Neutrophil (primary cell): ENCODE measurements around the gene ORAI2.

Source experiments
- H3K27ac ChIP-seq: fragments of 200-600 bp; sonication (generic); 2 replicates; pipeline ENCODE4 v1.5.1; 2016; ENCODE audit warnings: mild to moderate bottlenecking, moderate library complexity
- H3K27me3 ChIP-seq: fragments of 200-600 bp; sonication (generic); 2 replicates; pipeline ENCODE4 v1.6.0; 2016; ENCODE audit warnings: mild to moderate bottlenecking
- H3K36me3 ChIP-seq: fragments of 200-600 bp; sonication (generic); 2 replicates; pipeline ENCODE4 v1.5.1; 2017
- H3K4me1 ChIP-seq, 2 experiments: fragments of 200-600 bp in 1 of 2; sonication (generic) in 1 of 2; 1 replicate in 1 of 2; 2 replicates in 1 of 2; pipeline versions ENCODE4 v1.5.1 to v1.6.1; 2013 to 2016; ENCODE audit warnings: low read depth in 1 of 2, low read length in 1 of 2, mild to moderate bottlenecking in 1 of 2, moderate library complexity in 1 of 2; ENCODE audit not compliant: control insufficient read depth in 1 of 2, insufficient read depth in 1 of 2
- H3K4me3 ChIP-seq, 2 experiments: fragments of 200-600 bp in 1 of 2; sonication (generic) in 1 of 2; 1 replicate in 1 of 2; 2 replicates in 1 of 2; pipeline ENCODE4 v1.5.1; 2013 to 2016; ENCODE audit warnings: low read depth in 1 of 2, low read length in 1 of 2, mild to moderate bottlenecking in 1 of 2, moderate library complexity in 1 of 2
- H3K9me3 ChIP-seq: fragments of 200-600 bp; sonication (generic); 2 replicates; pipeline ENCODE4 v1.5.1; 2016
- CTCF ChIP-seq: fragments of 200-600 bp; sonication (generic); IDR thresholded peaks from 2 replicates; pipeline ENCODE4 v1.5.1; 2016; ENCODE audit warnings: antibody characterized with exemption

The ORAI2 gene

GRCh38 chr7:102409340-102409739 lies 24.0 kb upstream of the ORAI2 start:
- peaks cover 80% of the 10 kb centered on the region for H3K36me3 ChIP-seq
- H3K9me3 ChIP-seq, result no peaks in the 10 kb centered on the region
- H3K27ac ChIP-seq, result no peak overlapping the region
- H3K4me3 ChIP-seq, result no peak overlapping the region
- H3K27me3 ChIP-seq, result no peaks in the 10 kb centered on the region
- peaks cover 18 to 28% of the 10 kb centered on the region in 2 experiments for H3K4me1 ChIP-seq
- no peak for TF ChIP-seq CTCF

- TF ChIP-seq CTCF, result no peak
- Histone ChIP-seq H3K36me3 (peaks cover 77% of the 10 kb centered on the region), H3K27ac (peak overlapping the region; percentile 19), H3K9me3 (no peaks in the 10 kb centered on the region), H3K27me3 (no peaks in the 10 kb centered on the region), H3K4me3 (no peak overlapping the region), H3K4me1 (peaks cover 21 to 28% of the 10 kb centered on the region in 2 experiments)
Observed at GRCh38 chr7:102410123-102410522, 23.3 kb upstream of the ORAI2 start.

GRCh38 chr7:102410918-102411317 lies 22.5 kb upstream of the ORAI2 start:
- Histone ChIP-seq H3K27ac (no peak overlapping the region), H3K36me3 (peaks cover 69% of the 10 kb centered on the region), H3K27me3 (no peaks in the 10 kb centered on the region), H3K4me1 (peaks cover 29 to 36% of the 10 kb centered on the region in 2 experiments), H3K4me3 (no peak overlapping the region), H3K9me3 (no peaks in the 10 kb centered on the region)
- TF ChIP-seq CTCF, result no peak

GRCh38 chr7:102412548-102412947 lies 20.8 kb upstream of the ORAI2 start:
- Histone ChIP-seq H3K9me3 (no peaks in the 10 kb centered on the region), H3K4me1 (peaks cover 45 to 50% of the 10 kb centered on the region in 2 experiments), H3K27ac (peak overlapping the region; percentile 93), H3K36me3 (peaks cover 53% of the 10 kb centered on the region), H3K4me3 (peak overlapping the region in 1 of 2 experiments; percentile 9), H3K27me3 (no peaks in the 10 kb centered on the region)
- TF ChIP-seq CTCF, result peak; percentile 90

- H3K27me3 ChIP-seq, result no peaks in the 10 kb centered on the region
- TF ChIP-seq CTCF, result no peak
- peaks cover 47 to 56% of the 10 kb centered on the region in 2 experiments for H3K4me1 ChIP-seq
- H3K27ac ChIP-seq, result peak overlapping the region; percentile 93
- peaks cover 48% of the 10 kb centered on the region for H3K36me3 ChIP-seq
- H3K4me3 ChIP-seq, result no peak overlapping the region
- no peaks in the 10 kb centered on the region for H3K9me3 ChIP-seq
Observed at GRCh38 chr7:102413091-102413490, 20.3 kb upstream of the ORAI2 start.

GRCh38 chr7:102413611-102414010 lies 19.8 kb upstream of the ORAI2 start:
- Histone ChIP-seq H3K4me1 (peaks cover 52 to 61% of the 10 kb centered on the region in 2 experiments), H3K36me3 (peaks cover 43% of the 10 kb centered on the region)
- no peak for TF ChIP-seq CTCF

More at GRCh38 chr7:102413611-102414010, 19.8 kb upstream of the ORAI2 start:
- H3K27ac ChIP-seq, result peak overlapping the region; percentile 93
- no peaks in the 10 kb centered on the region for H3K9me3 ChIP-seq
- H3K27me3 ChIP-seq, result no peaks in the 10 kb centered on the region
- H3K4me3 ChIP-seq, result no peak overlapping the region
